ENCODE measurements around the gene KCNH8. TPM values are rescaled to one million over a fixed set of nuclear protein-coding genes. Genes with fewer than 3 reads are reported as not detected.
"Not testable (repeated sequence)": the region's sequence is repeated elsewhere in the genome, so short reads cannot be mapped to it uniquely, and the experiment has no call there.

The KCNH8 gene
- total RNA-seq, 2 experiments from 2014 or later: 0.44 to 0.59 TPM

DNA sequence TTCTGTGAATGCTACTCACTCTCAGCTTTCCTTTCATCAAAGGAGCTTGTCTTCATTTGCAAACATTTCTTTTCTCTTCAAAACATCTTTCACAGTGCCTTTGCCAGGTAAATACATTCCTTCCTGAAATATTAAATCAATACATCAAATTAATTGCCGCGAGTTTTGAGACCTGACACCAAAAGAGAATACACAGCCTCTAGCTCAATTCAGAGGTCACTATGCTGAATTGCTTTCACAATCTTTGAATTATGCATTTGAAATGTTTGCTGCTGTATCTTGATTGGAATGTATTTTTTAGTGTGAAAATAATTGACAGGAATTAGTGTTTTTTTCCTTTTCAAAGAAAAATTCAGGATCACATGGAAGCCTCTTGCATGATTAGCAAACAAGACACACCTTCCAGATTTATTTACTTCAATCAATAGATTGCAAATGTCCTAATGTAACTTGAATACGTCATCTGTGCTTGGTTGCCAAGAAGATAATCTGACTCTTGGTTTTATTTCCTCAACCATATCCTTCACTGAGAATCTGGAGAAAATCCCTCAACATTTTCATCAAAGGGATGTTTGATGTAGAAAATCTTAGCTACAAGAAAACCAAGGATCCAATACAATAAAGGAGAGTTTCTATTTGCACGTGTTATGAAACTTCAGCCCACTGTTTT lies 83.6 kb downstream of the KCNH8 start:
- POLR2A ChIA-PET: interaction anchor here (0.9 to 1.6 kb wide), 2 partner anchors 10 to 26 kb away, joined by 3 to 7 read pairs; no protein-coding TSS in a partner anchor

GRCh38 chr3:19232566-19232965 lies 84.3 kb downstream of the KCNH8 start:
- Histone ChIP-seq H4K20me1 (ENCODE audit: insufficient read depth, low read length) (no peaks in the 10 kb centered on the region), H3K36me3 (ENCODE audit: insufficient read depth, low read length) (no peaks in the 10 kb centered on the region), H3K9me3 (ENCODE audit: low read length) (no peaks in the 10 kb centered on the region), H3K9me2 (ENCODE audit: insufficient read depth, low read length) (no peaks in the 10 kb centered on the region), H3K79me2 (ENCODE audit: insufficient read depth, low read depth, low read length) (no peaks in the 10 kb centered on the region), H3K4me3 (ENCODE audit: low read depth, low read length, poor library complexity, severe bottlenecking) (no peak overlapping the region), H3K4me2 (ENCODE audit: low read length) (no peak overlapping the region), H3K4me1 (ENCODE audit: insufficient read depth, low read length, poor library complexity, severe bottlenecking) (peaks cover 10% of the 10 kb centered on the region), H2AFZ (ENCODE audit: low read length) (no peak overlapping the region), H3K27ac (ENCODE audit: low read depth, low read length, poor library complexity, severe bottlenecking) (no peak overlapping the region)
- BruUV-seq (replicated peaks): no TSS peak
- TF ChIP-seq EZH2phosphoT487 (IDR thresholded peaks at IDR 0.05; ENCODE audit: borderline replicate concordance, low read depth, low read length): no peak
- TF ChIP-seq, protein P1, sequence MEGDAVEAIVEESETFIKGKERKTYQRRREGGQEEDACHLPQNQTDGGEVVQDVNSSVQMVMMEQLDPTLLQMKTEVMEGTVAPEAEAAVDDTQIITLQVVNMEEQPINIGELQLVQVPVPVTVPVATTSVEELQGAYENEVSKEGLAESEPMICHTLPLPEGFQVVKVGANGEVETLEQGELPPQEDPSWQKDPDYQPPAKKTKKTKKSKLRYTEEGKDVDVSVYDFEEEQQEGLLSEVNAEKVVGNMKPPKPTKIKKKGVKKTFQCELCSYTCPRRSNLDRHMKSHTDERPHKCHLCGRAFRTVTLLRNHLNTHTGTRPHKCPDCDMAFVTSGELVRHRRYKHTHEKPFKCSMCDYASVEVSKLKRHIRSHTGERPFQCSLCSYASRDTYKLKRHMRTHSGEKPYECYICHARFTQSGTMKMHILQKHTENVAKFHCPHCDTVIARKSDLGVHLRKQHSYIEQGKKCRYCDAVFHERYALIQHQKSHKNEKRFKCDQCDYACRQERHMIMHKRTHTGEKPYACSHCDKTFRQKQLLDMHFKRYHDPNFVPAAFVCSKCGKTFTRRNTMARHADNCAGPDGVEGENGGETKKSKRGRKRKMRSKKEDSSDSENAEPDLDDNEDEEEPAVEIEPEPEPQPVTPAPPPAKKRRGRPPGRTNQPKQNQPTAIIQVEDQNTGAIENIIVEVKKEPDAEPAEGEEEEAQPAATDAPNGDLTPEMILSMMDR (conservative IDR thresholded peaks at IDR 0.05; ENCODE audit: low read length): no peak
- CTCF ChIA-PET (ENCODE audit: unreplicated experiment): no interaction called here
- intact Hi-C loops (cut with micrococcal nuclease; ENCODE audit: unreplicated experiment): loop anchor here (5.0 kb wide), 1 partner anchor 635 kb away; no protein-coding TSS in a partner anchor
- DNase-seq (ENCODE audit: low spot score): no peak
- POLR2A ChIA-PET: interaction anchor here (0.9 to 1.6 kb wide), 2 partner anchors 10 to 25 kb away, joined by 3 to 7 read pairs; no protein-coding TSS in a partner anchor

More for the DNA sequence above, 83.6 kb downstream of the KCNH8 start:
- Histone ChIP-seq H3K9me3 (ENCODE audit: low read length) (no peaks in the 10 kb centered on the region), H3K4me1 (ENCODE audit: insufficient read depth, low read length, poor library complexity, severe bottlenecking) (peaks cover 10% of the 10 kb centered on the region), H3K4me2 (ENCODE audit: low read length) (no peak overlapping the region), H2AFZ (ENCODE audit: low read length) (no peak overlapping the region), H3K9me2 (ENCODE audit: insufficient read depth, low read length) (no peaks in the 10 kb centered on the region), H4K20me1 (ENCODE audit: insufficient read depth, low read length) (no peaks in the 10 kb centered on the region), H3K36me3 (ENCODE audit: insufficient read depth, low read length) (no peaks in the 10 kb centered on the region), H3K27ac (ENCODE audit: low read depth, low read length, poor library complexity, severe bottlenecking) (no peak overlapping the region), H3K79me2 (ENCODE audit: insufficient read depth, low read depth, low read length) (no peaks in the 10 kb centered on the region), H3K4me3 (ENCODE audit: low read depth, low read length, poor library complexity, severe bottlenecking) (no peak overlapping the region)
- no TSS peak for BruUV-seq (replicated peaks)
- TF ChIP-seq, protein P1 (conservative IDR thresholded peaks at IDR 0.05; ENCODE audit: low read length): no peak
- TF ChIP-seq EZH2phosphoT487 (IDR thresholded peaks at IDR 0.05; ENCODE audit: borderline replicate concordance, low read depth, low read length): no peak
- DNase-seq (ENCODE audit: low spot score): no peak
- intact Hi-C loops (cut with micrococcal nuclease; ENCODE audit: unreplicated experiment): loop anchor here (5.0 kb wide), 1 partner anchor 635 kb away; no protein-coding TSS in a partner anchor
- CTCF ChIA-PET (ENCODE audit: unreplicated experiment): no interaction called here

GRCh38 chr3:19233882-19234784 lies 85.8 kb downstream of the KCNH8 start:
- BruUV-seq (replicated peaks); DNase-seq (ENCODE audit: low spot score); H3K27ac ChIP-seq (ENCODE audit: low read depth, low read length, poor library complexity, severe bottlenecking); H3K36me3 ChIP-seq (ENCODE audit: insufficient read depth, low read length); H3K9me3 ChIP-seq (ENCODE audit: low read length); H3K4me2 ChIP-seq (ENCODE audit: low read length); H3K79me2 ChIP-seq (ENCODE audit: insufficient read depth, low read depth, low read length); H4K20me1 ChIP-seq (ENCODE audit: insufficient read depth, low read length); H2AFZ ChIP-seq (ENCODE audit: low read length); H3K4me1 ChIP-seq (ENCODE audit: insufficient read depth, low read length, poor library complexity, severe bottlenecking); POLR2A ChIA-PET; H3K4me3 ChIP-seq (ENCODE audit: low read depth, low read length, poor library complexity, severe bottlenecking); H3K9me2 ChIP-seq (ENCODE audit: insufficient read depth, low read length); CTCF ChIA-PET (ENCODE audit: unreplicated experiment): not testable (repeated sequence)
- intact Hi-C loops (cut with micrococcal nuclease; ENCODE audit: unreplicated experiment): loop anchor here (5.0 kb wide), 1 partner anchor 633 kb away; no protein-coding TSS in a partner anchor

Data from OCI-LY7 (cell line).